LNCAP (cell line): ENCODE data around the gene F2RL3.

Experiments
- TF ChIP-seq, protein P1 (sequence below): fragments of 450-650 bp; IDR thresholded peaks from 2 replicates; pipeline ENCODE4 v1.5.1; 2017; ENCODE audit warnings: mild to moderate bottlenecking

The F2RL3 gene

DNA sequence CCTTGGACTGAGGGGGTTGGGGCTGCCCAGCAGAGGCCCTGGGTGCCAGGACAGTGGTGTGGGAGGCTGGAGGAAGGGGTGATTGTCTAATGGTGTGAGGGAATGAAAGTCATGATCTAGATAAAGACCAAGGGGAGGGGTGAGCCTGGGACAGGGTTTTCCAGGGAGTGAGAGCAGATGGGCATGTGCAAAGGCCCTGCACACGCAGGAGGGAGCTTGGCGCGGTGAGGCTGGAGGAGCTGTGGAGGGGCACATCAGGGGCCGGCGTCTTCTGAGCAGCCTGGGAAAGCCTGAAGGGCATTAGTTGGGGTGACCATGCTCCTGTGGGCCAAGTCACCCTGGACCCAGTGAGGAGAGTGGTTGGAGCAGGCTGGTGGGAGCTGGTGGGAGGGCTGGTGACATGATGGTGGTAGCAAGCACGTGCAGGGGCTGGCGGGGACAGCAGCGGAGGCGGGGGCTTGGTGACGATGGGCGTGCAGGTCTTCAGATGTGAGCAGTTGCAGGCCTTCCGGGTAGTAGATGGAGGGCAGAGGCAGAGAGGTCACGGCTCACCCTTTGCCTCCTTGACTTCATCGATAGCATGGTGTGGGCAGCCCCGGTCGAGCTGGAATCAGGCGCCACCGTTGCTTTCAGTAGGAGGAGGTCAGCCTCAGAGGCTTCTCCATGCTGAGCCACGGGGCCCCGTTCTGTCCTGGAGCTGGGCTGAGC, 20.2 kb upstream of the F2RL3 start:
- TF ChIP-seq, protein P1, sequence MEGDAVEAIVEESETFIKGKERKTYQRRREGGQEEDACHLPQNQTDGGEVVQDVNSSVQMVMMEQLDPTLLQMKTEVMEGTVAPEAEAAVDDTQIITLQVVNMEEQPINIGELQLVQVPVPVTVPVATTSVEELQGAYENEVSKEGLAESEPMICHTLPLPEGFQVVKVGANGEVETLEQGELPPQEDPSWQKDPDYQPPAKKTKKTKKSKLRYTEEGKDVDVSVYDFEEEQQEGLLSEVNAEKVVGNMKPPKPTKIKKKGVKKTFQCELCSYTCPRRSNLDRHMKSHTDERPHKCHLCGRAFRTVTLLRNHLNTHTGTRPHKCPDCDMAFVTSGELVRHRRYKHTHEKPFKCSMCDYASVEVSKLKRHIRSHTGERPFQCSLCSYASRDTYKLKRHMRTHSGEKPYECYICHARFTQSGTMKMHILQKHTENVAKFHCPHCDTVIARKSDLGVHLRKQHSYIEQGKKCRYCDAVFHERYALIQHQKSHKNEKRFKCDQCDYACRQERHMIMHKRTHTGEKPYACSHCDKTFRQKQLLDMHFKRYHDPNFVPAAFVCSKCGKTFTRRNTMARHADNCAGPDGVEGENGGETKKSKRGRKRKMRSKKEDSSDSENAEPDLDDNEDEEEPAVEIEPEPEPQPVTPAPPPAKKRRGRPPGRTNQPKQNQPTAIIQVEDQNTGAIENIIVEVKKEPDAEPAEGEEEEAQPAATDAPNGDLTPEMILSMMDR, result no peak

DNA sequence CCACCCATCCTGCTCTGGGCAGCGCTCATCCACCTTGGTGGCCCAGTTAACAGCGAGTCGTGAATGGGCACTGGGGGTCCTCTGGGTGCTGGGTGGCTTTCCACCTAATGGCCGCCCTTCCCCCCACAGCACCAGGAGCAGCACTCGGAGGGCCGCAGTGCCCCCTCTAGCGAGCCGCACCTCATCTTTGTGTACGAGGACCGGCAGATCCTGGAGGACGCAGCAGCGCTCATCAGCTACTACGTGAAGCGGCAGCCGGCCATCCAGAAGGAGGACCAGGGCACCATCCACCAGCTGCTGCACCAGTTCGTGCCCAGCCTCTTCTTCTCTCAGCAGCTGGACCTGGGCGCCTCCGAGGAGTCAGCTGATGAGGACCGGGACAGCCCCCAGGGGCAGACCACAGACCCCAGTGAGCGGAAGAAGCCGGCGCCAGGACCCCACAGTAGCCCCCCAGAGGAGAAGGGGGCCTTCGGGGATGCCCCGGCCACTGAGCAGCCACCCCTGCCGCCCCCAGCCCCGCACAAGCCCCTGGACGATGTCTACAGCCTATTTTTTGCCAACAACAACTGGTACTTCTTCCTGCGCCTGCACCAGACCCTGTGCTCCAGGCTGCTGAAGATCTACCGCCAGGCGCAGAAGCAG, 19.3 kb upstream of the F2RL3 start:
- TF ChIP-seq, protein P1, result no peak

DNA sequence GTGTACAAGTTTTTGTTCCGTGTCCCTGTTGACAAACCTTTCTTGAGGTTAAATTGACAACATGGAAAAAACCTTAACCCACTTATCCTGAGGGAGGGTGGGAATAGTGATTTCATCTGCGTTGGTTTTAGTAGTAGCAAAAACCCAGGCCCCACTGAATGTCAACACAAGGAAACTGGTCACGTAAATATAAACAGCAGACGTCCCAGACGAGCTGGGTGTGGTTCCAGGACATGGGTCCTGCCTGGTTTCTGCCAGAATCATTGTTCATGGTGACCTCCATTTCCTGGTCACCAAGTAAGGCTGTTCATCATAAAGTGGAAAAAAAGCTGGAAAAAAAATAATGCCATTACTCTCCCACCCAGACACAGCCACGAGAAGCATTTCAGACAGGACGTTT, 16.9 kb upstream of the F2RL3 start:
- TF ChIP-seq, protein P1, result no peak

DNA sequence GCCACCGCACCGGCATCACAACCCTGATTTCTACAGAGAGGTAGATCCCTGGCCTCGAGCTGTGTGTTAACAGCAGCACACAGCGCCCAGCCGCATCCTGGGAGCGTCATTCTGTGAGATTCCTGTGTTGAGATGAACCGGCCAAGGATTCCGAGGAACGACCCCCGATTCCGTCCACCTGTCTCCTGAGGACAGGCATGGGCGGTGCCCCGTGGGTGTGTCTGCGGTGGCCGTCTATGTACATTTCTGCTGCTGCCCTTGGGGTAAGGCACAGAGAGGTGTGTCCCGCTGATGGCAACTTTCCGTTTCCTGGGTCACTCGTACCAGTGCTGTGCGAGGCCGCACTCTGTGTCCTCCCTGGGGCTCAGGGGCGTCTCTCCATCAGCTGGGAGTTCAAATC, 16.1 kb upstream of the F2RL3 start:
- TF ChIP-seq, protein P1, result no peak

DNA sequence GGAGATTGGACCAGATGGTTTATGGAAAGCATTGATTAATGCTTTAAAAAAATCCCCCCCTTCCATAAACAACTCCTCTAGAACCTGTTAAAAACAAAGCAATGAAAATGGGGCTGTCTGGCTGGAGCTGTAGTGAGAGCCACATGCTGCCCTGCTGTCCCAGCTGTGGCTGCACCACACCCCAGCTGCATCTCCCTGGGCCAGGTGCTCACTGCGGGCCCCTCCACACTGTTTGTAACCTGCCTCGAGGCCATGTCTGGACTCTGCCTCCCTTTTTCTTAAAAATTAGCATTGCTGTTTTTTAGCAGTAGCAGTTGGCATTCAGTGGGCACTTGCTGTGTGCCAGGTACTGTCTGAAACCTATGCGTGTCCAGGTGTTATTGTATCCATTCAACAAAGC, 15.2 kb upstream of the F2RL3 start:
- TF ChIP-seq, protein P1, result no peak

DNA sequence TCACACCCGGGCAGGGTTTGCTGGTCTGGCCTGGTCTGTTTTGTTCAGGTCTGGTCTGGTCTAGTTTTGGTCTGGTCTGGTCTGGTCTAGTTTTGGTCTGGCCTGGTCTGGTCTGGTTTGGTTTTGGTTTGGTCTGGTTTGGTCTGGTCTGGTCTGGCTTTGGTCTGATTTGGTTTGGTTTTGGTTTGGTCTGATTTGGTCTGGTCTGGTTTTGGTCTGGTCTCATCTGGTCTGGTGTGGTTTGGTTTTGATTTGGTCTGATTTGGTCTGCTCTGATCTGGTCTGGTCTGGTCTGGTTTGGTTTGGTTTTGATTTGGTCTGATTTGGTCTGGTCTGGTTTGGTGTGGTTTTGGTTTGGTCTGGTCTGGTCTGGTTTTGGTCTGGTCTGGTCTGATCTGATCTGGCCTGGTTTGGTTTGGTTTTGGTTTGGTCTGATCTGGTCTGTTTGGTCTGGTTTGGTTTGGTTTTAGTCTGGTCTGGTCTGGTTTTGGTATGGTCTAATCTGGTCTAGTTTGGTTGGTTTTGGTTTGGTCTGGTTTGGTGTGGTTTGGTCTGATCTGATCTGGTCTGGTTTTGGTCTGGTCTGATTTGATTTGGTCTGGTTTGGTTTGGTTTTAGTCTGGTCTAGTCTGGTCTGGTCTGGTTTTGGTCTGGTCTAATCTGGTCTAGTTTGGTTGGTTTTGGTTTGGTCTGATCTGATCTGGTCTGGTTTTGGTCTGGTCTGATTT, 14.4 kb upstream of the F2RL3 start:
- TF ChIP-seq, protein P1, result no peak

DNA sequence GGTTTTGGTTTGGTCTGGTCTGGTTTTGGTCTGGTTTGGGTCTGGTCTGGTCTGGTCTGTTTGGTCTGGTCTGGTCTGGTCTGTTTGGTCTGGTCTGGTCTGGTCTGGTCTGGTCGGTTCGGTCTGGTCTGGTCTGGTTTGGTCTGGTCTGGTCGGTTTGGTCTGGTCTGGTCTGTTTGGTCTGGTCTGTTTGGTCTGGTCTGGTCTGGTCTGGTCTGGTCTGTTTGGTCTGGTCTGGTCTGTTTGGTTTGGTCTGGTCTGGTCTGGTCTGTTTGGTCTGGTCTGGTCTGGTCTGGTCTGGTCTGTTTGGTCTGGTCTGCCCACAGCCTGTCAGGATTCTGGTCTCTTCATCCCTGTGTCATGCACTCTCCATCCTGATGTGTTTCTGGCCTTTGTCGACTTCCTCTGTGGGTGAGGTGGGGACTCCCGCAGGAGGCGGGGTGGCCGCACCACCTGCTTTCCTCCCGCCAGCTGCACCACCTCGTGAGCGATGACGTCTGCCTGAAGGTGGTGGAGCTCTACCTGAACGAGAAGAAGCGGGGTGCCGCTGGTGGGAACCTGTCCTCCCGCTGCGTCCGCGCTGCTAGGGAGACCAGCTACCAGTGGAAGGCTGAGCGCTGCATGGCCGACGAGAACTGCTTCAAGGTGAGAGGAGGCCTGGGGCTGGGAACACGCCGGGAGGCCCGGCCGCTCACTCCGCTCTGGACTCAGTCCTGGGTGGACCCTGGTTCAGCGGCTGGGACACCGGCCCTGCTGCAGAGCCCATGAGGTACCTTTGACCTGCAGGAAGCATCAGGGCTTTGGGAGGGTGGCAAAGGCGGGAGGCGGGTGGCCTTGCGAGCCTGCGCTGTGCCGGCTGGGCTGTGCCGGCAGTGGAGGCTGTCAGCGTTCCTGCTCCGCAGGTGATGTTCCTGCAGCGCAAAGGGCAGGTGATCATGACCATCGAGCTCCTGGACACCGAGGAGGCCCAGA, 12.9 kb upstream of the F2RL3 start:
- TF ChIP-seq, protein P1, result no peak
